HepG2 (cell line): ENCODE results near the gene FBF1. TPM values are rescaled to one million over a fixed set of nuclear protein-coding genes. Genes with fewer than 3 reads are reported as not detected.

Source experiments
- ATAC-seq: fragments of 200-7000 bp; cut with Tn5 transposase; 3 replicates; pipeline ENCODE4 v1.9.1; 2020; ENCODE audit warnings: mild to moderate bottlenecking, moderate library complexity
- BruUV-seq: library from RNA; stranded (reverse); fragments of 400-500 nt; replicated peaks from 2 replicates; lab custom pipeline; 2021; lab: Mats Ljungman, UMichigan
- CTCF ChIA-PET: fragments of 300-600 bp; formaldehyde crosslinking; extraction: SDS; loops from one replicate; lab custom pipeline; 2021; ENCODE audit warnings: low total read pairs, inconsistent platforms, low intra/inter-chr PET ratio; lab: Yijun Ruan, JAX
- POLR2A ChIA-PET: fragments of 350-600 bp; sonication (Branson Sonifier 250); formaldehyde crosslinking; loops from one replicate; lab custom pipeline; 2020; ENCODE audit warnings: antibody characterized with exemption, inconsistent platforms; lab: Yijun Ruan, JAX
- DNase-seq: peaks from one replicate; pipeline ENCODE4 v3.0.0-alpha.2; 2015; ENCODE audit warnings: low spot score
- FAIRE-seq: peaks from 3 replicates; lab custom pipeline; 2011; peaks lifted over from hg19 to GRCh38; lab: Jason Lieb, UNC
- H2AFZ ChIP-seq: one replicate; pipeline ENCODE4 v1.6.1; 2011; ENCODE audit warnings: low read length, inconsistent platforms
- H3K27ac ChIP-seq: fragments of 300-600 bp; 3 replicates; pipeline ENCODE4 v1.8.0; 2011; ENCODE audit warnings: mixed run types, mild to moderate bottlenecking, mixed read lengths, low read length, inconsistent platforms; ENCODE audit not compliant: insufficient read depth; ENCODE audit errors: extremely low read length
- H3K27me3 ChIP-seq, 2 experiments: fragments of 200-600 bp in 1 of 2; 2 replicates in 1 of 2; 3 replicates in 1 of 2; pipeline versions ENCODE4 v1.6.0 to v1.8.0; 2011; ENCODE audit warnings: low read length in 2 of 2, mild to moderate bottlenecking in 2 of 2, moderate library complexity in 2 of 2, inconsistent platforms in 1 of 2; ENCODE audit not compliant: insufficient read depth in 2 of 2, control insufficient read depth in 1 of 2
- H3K36me3 ChIP-seq, 2 experiments: fragments of 200-600 bp in 1 of 2; replicated peaks in 1 of 2; 2 replicates in 1 of 2; 3 replicates in 1 of 2; pipeline versions ENCODE4 v1.5.1 to v1.8.0; 2011; ENCODE audit warnings: low read length in 2 of 2, inconsistent platforms in 1 of 2; ENCODE audit not compliant: insufficient read depth in 2 of 2, control insufficient read depth in 1 of 2
- H3K4me1 ChIP-seq: 2 replicates; pipeline ENCODE4 v1.5.1; 2012; ENCODE audit warnings: low read length, inconsistent platforms; ENCODE audit not compliant: insufficient read depth
- H3K4me2 ChIP-seq: 2 replicates; pipeline ENCODE4 v1.6.0; 2011; ENCODE audit warnings: low read depth, low read length, inconsistent platforms
- H3K4me3 ChIP-seq, 3 experiments: fragments of 200-600 bp in 1 of 3; sonication (generic), shearing (Covaris generic) in 1 of 3; replicated peaks in 1 of 3; 2 replicates each; pipeline ENCODE4 v1.5.1; 2011 to 2016; ENCODE audit warnings: low read length in 3 of 3, inconsistent platforms in 2 of 3, low read depth in 2 of 3, mild to moderate bottlenecking in 2 of 3, control low read depth in 1 of 3, mixed read lengths in 1 of 3; ENCODE audit not compliant: insufficient read depth in 1 of 3
- H3K79me2 ChIP-seq: one replicate; pipeline ENCODE4 v1.6.1; 2011; ENCODE audit warnings: low read length, inconsistent platforms; ENCODE audit not compliant: insufficient read depth
- H3K9ac ChIP-seq: 2 replicates; pipeline ENCODE4 v1.6.0; 2011; ENCODE audit warnings: mild to moderate bottlenecking, low read depth, low read length, inconsistent platforms; ENCODE audit not compliant: insufficient read depth
- H3K9me3 ChIP-seq: 2 replicates; pipeline ENCODE4 v1.5.1; 2012; ENCODE audit warnings: mild to moderate bottlenecking, low read length
- H4K20me1 ChIP-seq: 2 replicates; pipeline ENCODE4 v1.6.0; 2011; ENCODE audit warnings: inconsistent platforms, mild to moderate bottlenecking, low read length, moderate library complexity; ENCODE audit not compliant: insufficient read depth
- FOXA3 ChIP-seq: IDR thresholded peaks from 2 replicates; pipeline ENCODE4 v1.6.1; 2016; ENCODE audit warnings: missing genetic modification reagents, missing compliant biosample characterization
- NFIB ChIP-seq: sonication (generic); formaldehyde crosslinking; IDR thresholded peaks from 2 replicates; pipeline ENCODE4 v1.9.0; 2021; ENCODE audit warnings: missing genetic modification reagents, mild to moderate bottlenecking, borderline replicate concordance
- NRL ChIP-seq: sonication (generic); formaldehyde crosslinking; IDR thresholded peaks from 2 replicates; pipeline ENCODE4 v1.5.0; 2020; ENCODE audit warnings: missing genetic modification reagents, mild to moderate bottlenecking, moderate library complexity, borderline replicate concordance
- RORA ChIP-seq: sonication (generic); formaldehyde crosslinking; IDR thresholded peaks from 2 replicates; pipeline ENCODE4 v1.5.0; 2020; ENCODE audit warnings: mild to moderate bottlenecking, missing genetic modification reagents, moderate library complexity
- THYN1 ChIP-seq: sonication (generic); formaldehyde crosslinking; IDR thresholded peaks from 2 replicates; pipeline ENCODE4 v1.8.1; 2023; ENCODE audit warnings: low read depth, mild to moderate bottlenecking, moderate library complexity, missing genetic modification reagents, borderline replicate concordance
- ZBTB4 ChIP-seq: sonication (generic); formaldehyde crosslinking; IDR thresholded peaks from 2 replicates; pipeline ENCODE4 v1.4.0; 2020; ENCODE audit warnings: missing genetic modification reagents, mild to moderate bottlenecking, borderline replicate concordance
- ZNF607 ChIP-seq: sonication (generic); formaldehyde crosslinking; IDR thresholded peaks from 2 replicates; pipeline ENCODE4 v1.5.1; 2020; ENCODE audit warnings: missing genetic modification reagents, mild to moderate bottlenecking, borderline replicate concordance
- ZNF644 ChIP-seq: IDR thresholded peaks from 2 replicates; pipeline ENCODE4 v1.6.1; 2016; ENCODE audit warnings: low read depth
- ZSCAN21 ChIP-seq: sonication (generic); formaldehyde crosslinking; IDR thresholded peaks from 2 replicates; pipeline ENCODE4 v1.8.0; 2022; ENCODE audit warnings: mild to moderate bottlenecking, missing genetic modification reagents, moderate library complexity, borderline replicate concordance
- WGBS: methylation state at CpG from one replicate; pipeline ENCODE4 v1.1.6; 2017; ENCODE audit warnings: low lambda C conversion rate; 5-methylcytosine and 5-hydroxymethylcytosine counted together
- in situ Hi-C: cut with HindIII; loops from 2 replicates; pipeline ENCODE4 v1.10.0; 2017; ENCODE audit warnings: low pct_unique_long_range_greater_than_20kb; ENCODE audit not compliant: extremely low pct_ligation_motif_present
- intact Hi-C: fragments of 100-400 bp; cut with micrococcal nuclease; formaldehyde crosslinking; loops from one replicate; pipeline ENCODE4 v1.10.0; 2022; ENCODE audit not compliant: unreplicated experiment
- polyA plus RNA-seq, 8 experiments: library from polyadenylated mRNA; depleted of rRNA in 3 of 8; stranded (reverse) in 7 of 8; unstranded in 1 of 8; fragments of >200 nt; fragmentation: Illumina TruSeq in 4 of 8; extraction: Trizol in 4 of 8; gene quantifications; 2 replicates each; pipeline versions ENCODE4 v1.2.1 to v1.2.3, GENCODE V29; 2011 to 2016; ENCODE audit warnings: low read depth in 4 of 8, missing spikeins in 1 of 8, mixed read lengths in 1 of 8; ENCODE audit not compliant: insufficient read depth in 1 of 8
- total RNA-seq, 5 experiments: library from RNA; depleted of rRNA; stranded (reverse); fragments of >200 nt; fragmentation: Illumina TruSeq; extraction: Trizol; gene quantifications; 2 replicates each; pipeline ENCODE4 v1.2.3, GENCODE V29; 2016; ENCODE audit warnings: low read depth in 1 of 5
- TF ChIP-seq, protein P1 (sequence below): IDR thresholded peaks from 2 replicates; pipeline ENCODE4 v1.6.1; 2016; ENCODE audit warnings: missing compliant biosample characterization, missing genetic modification reagents, borderline replicate concordance
- TF ChIP-seq, protein P2 (sequence below): sonication (generic); formaldehyde crosslinking; IDR thresholded peaks from 2 replicates; pipeline ENCODE4 v1.8.0; 2022; ENCODE audit warnings: mild to moderate bottlenecking, missing genetic modification reagents, moderate library complexity
- TF ChIP-seq, protein P3 (sequence below): sonication (generic); formaldehyde crosslinking; IDR thresholded peaks from 2 replicates; pipeline ENCODE4 v1.8.0; 2022; ENCODE audit warnings: mild to moderate bottlenecking, missing genetic modification reagents; ENCODE audit not compliant: insufficient replicate concordance

Gene FBF1
- total and polyA plus RNA-seq, 2 of the 13 experiments (the other 11 are each of a cell fraction or from before 2014, with no cell fraction given), result 2.4 to 8.1 TPM

- FAIRE-seq (no peak), ATAC-seq (no peak), DNase-seq (no peak)
- ChIA-PET CTCF (no interaction called here), POLR2A (no interaction called here)
- H3K9me3 ChIP-seq, result no peaks in the 10 kb centered on the region
- H3K36me3 ChIP-seq, result no peaks in the 10 kb centered on the region
- H3K79me2 ChIP-seq, result no peaks in the 10 kb centered on the region
- no peak overlapping the region for H3K27ac ChIP-seq
- TF ChIP-seq ZBTB4 (CRISPR knock-in tag), result no peak
- no peak for TF ChIP-seq ZNF607 (CRISPR knock-in tag)
- TF ChIP-seq, protein P1, sequence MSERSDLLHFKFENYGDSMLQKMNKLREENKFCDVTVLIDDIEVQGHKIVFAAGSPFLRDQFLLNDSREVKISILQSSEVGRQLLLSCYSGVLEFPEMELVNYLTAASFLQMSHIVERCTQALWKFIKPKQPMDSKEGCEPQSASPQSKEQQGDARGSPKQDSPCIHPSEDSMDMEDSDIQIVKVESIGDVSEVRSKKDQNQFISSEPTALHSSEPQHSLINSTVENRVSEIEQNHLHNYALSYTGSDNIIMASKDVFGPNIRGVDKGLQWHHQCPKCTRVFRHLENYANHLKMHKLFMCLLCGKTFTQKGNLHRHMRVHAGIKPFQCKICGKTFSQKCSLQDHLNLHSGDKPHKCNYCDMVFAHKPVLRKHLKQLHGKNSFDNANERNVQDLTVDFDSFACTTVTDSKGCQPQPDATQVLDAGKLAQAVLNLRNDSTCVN (CRISPR knock-in tag), result no peak
- TF ChIP-seq NRL (CRISPR knock-in tag), result no peak
- TF ChIP-seq RORA (CRISPR knock-in tag), result no peak
- TF ChIP-seq THYN1 (CRISPR knock-in tag), result no peak
- no peak for TF ChIP-seq ZSCAN21
- no peak for TF ChIP-seq ZNF644 (CRISPR knock-in tag)
- no peak for TF ChIP-seq FOXA3 (CRISPR knock-in tag)
- TF ChIP-seq NFIB (CRISPR knock-in tag), result no peak
- TF ChIP-seq, protein P2, sequence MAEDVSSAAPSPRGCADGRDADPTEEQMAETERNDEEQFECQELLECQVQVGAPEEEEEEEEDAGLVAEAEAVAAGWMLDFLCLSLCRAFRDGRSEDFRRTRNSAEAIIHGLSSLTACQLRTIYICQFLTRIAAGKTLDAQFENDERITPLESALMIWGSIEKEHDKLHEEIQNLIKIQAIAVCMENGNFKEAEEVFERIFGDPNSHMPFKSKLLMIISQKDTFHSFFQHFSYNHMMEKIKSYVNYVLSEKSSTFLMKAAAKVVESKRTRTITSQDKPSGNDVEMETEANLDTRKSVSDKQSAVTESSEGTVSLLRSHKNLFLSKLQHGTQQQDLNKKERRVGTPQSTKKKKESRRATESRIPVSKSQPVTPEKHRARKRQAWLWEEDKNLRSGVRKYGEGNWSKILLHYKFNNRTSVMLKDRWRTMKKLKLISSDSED (CRISPR knock-in tag), result no peak
- TF ChIP-seq, protein P3, sequence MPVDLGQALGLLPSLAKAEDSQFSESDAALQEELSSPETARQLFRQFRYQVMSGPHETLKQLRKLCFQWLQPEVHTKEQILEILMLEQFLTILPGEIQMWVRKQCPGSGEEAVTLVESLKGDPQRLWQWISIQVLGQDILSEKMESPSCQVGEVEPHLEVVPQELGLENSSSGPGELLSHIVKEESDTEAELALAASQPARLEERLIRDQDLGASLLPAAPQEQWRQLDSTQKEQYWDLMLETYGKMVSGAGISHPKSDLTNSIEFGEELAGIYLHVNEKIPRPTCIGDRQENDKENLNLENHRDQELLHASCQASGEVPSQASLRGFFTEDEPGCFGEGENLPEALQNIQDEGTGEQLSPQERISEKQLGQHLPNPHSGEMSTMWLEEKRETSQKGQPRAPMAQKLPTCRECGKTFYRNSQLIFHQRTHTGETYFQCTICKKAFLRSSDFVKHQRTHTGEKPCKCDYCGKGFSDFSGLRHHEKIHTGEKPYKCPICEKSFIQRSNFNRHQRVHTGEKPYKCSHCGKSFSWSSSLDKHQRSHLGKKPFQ (CRISPR knock-in tag), result no peak
- BruUV-seq, result no TSS peak
- WGBS, result 76% methylated on average over 5 of the region's 5 CpGs
- H2AFZ ChIP-seq, result no peak overlapping the region
- H3K4me1 ChIP-seq, result peaks cover 6% of the 10 kb centered on the region; the same call in 1 of the 2 replicates
- H3K4me2 ChIP-seq, result no peak overlapping the region
- H3K27me3 ChIP-seq, result no peaks in the 10 kb centered on the region
- no peak overlapping the region for H3K9ac ChIP-seq
- no peak overlapping the region for H3K4me3 ChIP-seq
- intact Hi-C loops (no loop called here), in situ Hi-C loops (no loop called here)
- H4K20me1 ChIP-seq, result no peaks in the 10 kb centered on the region
These were observed 8.0 kb downstream of the FBF1 start for GRCh38 chr17:75932852-75933251.
